GM19463 (cell line): ENCODE measurements around the gene ZNF613.
"Not testable (repeated sequence)": the region's sequence is repeated elsewhere in the genome, so short reads cannot be mapped to it uniquely, and the experiment has no call there.

Source experiments
- ATAC-seq: cut with Tn5 transposase; IDR thresholded peaks from one replicate; pipeline ENCODE4 v1.9.1; 2021; ENCODE audit warnings: mild to moderate bottlenecking, moderate library complexity; ENCODE audit not compliant: unreplicated experiment

The ZNF613 gene

DNA sequence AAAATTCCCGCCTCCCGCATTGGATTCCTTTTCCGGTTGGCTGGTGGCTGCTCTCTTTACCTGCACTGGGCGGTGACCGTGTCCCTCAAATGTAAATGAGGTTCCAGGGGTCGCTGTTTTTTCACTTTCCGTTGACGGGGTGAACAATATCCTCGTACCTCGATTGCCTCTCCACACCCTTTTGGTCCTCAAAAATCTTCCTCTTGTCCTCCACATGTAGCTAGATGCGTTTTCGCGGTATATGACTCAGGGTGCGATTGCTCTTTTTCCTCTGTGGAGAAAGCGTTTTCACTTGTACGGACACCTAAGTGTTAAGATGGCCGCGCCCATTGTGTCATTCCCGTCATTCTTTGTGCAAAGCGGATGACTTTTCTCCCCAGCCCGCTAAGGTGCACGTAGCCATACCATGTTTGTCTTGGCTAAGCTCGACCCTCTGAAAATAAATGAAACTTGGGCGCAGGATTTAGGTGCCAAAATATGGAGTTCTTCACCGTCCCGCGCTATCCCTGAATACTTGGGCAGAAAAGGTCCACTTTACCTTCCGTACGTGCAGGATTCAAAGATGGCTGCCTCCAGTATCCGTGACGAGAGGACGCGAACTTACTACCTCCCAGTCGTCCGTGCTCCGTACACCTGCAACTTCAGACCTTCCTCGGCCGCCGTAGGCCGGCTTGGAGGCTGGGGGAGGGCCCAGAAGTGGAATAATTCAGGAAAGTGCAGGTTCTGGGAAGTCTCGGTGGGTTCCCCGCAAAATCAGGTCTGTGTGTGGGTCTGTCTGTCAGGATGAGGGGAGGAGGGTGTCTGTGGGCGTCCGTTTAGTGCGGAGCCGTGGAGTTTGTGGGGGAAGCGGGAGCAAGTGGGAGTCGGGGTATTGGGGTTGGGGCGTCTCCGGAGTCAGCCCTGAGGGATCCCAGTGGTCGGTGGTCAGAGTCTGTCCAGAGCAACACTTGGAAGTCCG lies at the start of gene ZNF613:
ZNF613 (plus strand) TSS at position 689 of the 958 bp plus-strand sequence. CDS start 8,749 bp downstream, outside the sequence.
- ATAC-seq, result peak; percentile 84

DNA sequence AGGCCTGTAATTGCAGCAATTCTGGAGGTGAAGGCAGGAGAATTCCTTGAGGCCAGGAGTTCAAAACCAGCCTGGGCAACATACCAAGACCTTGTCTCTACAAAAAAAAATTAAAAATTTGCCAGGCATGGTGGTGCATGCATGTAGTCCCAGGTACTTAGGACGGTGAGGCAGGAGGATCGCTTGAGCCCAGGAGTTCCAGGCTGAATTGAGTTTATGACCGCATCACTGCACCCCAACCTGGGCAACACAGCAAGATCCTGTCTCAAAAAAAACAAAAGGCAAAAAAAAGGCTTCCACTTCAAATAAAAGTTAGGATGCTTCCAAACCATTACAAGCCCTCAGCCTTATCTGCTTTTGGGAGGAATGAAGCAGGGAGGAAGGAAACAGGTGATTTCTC lies 44.8 kb upstream of the ZNF613 start:
- no peak for ATAC-seq

DNA sequence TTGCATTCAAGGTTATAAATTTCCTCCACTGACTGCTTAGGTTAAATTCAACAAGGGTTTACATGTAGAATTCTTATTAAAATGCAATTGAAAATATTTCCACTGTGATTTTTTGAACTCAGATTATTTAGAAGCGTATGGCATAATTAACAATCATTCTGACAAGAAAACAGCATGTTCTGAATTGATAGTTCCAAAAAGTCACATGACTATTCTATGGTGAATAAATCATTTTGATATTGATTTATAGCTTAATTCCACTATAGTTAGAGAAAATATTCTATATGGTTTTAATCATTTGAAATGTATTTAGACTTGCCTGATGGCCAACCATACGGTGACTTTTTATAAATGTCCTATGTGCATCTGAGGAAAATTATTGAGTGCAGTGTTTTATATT lies 42.6 kb upstream of the ZNF613 start:
- ATAC-seq, result no peak

- ATAC-seq, result no peak
These were observed 39.5 kb upstream of the ZNF613 start, which contains the start of gene ZNF577 for GRCh38 chr19:51887522-51888498. Gene ZNF577 (minus strand): TSS chr19:51887951. CDS start chr19:51880382, 7,569 bp downstream.

GRCh38 chr19:51889934-51890333 lies 37.3 kb upstream of the ZNF613 start:
- no peak for ATAC-seq

DNA sequence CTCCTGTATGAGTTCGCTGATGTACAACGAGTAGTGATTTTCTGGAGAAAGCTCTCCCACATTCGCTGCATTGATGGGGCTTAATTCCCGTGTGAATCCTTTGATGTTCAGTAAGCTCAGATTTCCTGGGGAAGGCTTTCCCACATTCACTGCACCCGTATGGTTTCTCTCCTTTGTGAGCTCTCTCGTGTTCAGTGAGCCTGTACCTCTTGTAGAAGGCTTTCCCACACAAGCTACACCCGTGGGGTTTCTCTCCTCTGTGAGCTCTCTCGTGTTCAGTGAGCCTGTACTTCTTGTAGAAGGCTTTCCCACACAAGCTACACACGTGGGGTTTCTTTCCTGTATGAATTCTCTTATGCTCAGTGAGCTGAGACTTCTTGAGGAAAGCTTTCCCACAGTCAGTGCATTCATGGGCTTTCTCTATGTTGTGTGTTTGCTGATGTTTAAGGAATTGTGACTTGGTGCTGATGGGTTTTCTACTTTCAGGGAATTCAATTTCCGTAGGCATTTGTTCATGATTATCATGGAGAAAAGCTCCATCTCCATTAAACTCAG lies 36.0 kb upstream of the ZNF613 start:
- no peak for ATAC-seq

DNA sequence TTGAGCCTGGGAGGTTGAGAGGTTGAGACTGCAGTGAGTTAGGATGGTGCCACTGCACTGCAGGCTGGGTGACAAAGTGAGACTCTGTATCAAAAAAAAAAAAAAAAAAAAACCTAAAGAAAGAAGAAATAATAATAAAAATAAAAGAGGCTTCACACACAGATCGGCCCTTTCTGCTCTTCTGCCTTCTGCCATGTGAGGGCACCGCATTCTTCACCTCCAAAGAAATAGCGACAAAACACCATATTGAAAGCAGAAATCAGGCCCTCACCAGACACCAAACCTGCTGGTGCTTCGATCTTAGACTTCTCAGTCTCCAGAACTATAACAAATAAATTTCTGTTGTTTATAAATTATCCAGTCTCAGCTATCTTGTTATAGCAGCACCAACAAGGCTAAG lies 25.4 kb upstream of the ZNF613 start:
- no peak for ATAC-seq

GRCh38 chr19:51903192-51903591 lies 24.1 kb upstream of the ZNF613 start:
- ATAC-seq, result no peak

GRCh38 chr19:51904331-51905165 lies 22.7 kb upstream of the ZNF613 start, which contains the start of gene ZNF649:
Gene ZNF649 (minus strand): TSS chr19:51905017. CDS start chr19:51900107, 4,910 bp downstream.
- peak; percentile 82 for ATAC-seq

DNA sequence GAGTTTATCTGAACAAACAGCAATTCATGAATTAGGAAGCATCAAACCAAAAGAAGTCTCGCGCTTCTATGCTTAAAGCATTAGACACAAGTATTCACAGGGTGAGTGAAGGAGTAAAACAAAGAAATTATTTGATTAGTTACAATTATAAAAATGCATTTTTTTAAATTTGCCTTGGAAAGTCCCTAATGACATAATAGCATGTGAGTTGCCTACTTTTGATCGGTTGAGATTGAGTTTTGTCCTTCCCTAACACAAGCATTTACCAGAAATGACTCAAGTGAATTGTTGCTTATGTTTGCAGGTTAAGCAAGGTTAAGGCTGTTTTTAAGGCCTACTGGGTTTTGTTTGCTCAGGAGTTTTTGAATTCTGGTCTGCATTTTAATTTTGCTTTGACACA lies 22.1 kb upstream of the ZNF613 start:
- ATAC-seq, result peak; percentile 14

DNA sequence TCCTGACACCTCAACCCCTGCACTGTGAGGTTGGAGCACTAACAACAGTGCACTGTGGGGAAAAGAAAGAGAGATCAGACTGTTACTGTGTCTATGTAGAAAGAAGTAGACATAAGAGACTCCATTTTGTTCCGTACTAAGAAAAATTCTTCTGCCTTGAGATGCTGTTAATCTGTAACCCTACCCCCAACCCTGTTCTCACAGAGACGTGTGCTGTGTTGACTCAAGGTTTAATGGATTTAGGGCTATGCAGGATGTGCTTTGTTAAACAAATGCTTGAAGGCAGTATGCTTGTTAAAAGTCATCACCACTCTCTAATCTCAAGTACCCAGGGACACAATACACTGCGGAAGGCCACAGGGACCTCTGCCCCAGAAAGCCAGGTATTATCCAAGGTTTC lies 21.6 kb upstream of the ZNF613 start:
- not testable (repeated sequence) for ATAC-seq

GRCh38 chr19:51906108-51906507 lies 21.2 kb upstream of the ZNF613 start:
- not testable (repeated sequence) for ATAC-seq

DNA sequence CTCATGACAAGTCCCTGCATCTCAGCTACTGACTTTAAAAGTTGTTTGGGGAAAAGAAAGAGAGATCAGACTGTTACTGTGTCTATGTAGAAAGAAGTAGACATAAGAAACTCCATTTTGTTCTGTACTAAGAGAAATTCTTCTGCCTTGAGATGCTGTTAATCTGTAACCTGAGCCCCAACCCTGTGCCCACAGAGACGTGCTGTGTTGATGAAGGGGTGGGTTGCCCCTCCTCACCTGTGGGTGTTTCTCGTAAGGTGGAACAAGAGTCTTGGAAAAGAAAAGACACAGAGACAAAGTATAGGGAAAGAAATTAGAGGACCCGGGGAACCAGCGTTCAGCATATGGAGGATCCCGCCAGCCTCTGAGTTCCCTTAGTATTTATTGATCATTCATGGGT lies 19.3 kb upstream of the ZNF613 start:
- not testable (repeated sequence) for ATAC-seq

DNA sequence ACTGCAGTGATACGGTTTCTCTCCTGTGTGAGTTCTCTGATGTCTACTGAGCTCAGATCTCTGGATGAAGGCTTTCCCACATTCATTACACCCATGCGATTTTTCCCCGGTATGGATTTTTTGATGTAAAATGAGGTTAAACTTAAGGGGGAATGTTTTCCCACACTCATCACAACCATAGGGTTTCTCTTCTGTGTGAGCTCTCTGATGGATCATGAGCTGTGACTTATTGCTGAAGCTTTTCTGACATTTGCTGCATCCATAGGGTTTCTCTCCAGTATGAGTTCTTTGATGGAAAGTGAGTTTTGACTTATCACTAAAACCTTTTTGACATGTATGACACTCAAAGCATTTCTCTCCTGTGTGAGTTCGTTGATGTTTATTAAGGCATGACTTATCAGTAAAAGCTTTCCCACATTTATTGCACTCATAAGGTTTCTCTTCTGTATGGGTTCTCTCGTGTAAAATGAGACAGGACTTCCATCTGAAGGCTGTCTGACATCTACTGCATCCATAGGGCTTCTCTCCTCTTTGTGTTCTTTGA lies 11.9 kb upstream of the ZNF613 start:
- ATAC-seq, result no peak

DNA sequence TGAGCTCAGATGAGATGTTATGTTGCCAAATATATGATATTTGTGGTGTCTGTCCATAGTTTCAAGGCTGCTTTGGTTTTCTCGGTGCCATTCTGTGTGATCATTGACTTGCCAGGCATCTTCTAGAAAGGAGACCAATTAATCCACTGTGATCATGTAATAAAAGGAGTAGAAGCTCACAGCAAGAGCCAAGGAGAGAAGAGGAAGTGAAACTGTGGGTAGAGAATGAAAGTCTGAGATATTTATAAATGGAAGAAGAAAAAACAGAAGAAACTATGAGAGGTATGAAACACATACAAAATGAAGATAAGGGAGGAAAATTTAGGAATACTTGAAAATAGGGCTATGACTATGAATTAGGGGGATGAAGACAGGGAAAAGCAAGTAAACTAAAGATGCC lies 11.1 kb upstream of the ZNF613 start:
- no peak for ATAC-seq

DNA sequence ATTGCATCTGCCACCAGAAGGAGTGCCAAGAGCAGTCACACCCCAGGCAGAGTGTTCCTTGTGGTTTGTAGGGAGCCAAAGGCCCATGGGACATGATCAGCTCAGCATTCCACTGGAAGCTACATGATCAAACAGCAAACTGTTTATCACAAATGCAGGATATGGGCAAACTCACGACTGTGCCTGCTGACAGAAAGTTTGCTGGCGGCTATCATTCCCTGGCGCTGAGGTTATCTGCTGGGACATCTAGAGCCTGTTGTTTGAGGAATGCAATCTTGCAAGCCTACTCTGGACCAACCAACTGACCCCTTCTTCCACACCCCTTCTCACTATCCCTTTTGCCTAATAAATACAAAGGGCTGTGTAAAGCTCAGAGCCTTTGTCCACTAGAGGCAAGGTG lies 7.7 kb upstream of the ZNF613 start:
- no peak for ATAC-seq

- ATAC-seq, result no peak
These were observed 5.3 kb upstream of the ZNF613 start for GRCh38 chr19:51921949-51922348.

DNA sequence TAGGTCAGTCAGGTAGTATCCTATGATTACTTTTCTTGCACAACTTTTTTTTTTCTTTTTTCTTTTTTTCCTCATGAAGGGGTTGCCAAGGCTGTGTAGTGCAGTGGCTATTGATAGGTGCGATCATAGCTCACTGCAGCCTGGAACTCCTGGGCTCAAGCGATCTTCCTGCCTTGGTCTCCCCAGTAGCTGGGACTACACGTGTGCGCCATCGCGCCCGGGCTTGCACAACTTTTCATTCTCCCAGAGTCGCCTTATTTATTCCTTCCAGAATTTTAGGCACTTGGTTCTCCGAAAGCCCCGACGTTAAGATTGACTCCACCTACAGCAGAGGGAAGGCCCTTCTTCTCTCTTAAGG lies 867 bp upstream of the ZNF613 start:
- ATAC-seq, result no peak

GRCh38 chr19:51927859-51928258 lies 587 bp downstream of the ZNF613 start:
- no peak for ATAC-seq

DNA sequence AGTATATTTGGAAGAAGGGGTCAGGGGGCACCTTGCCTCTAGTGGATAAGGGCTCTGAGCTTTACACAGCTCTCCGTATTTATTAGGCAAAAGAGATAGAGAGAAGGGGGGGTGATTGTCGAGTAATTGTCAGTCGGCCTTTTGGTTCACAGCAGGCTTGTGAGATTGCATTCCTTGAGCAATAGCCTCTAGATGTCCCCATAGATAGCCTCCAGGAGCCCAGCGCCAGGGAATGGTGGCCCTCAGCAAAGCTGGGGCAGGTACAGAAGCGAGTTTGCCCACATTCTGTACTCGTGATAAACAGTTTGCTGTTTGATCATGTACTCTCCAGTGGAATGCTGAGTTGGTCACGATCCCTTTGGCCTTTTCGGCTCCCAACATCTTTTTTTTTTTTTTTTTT lies 4.6 kb downstream of the ZNF613 start:
- ATAC-seq, result no peak
